Islet precursor cell (in vitro differentiated cells): Measurements from ENCODE around the gene ZBTB38.
A peak's percentile ranks its signal among the peaks of the same experiment; 100 is the strongest.

Experiments used
- DNase-seq: peaks from one replicate; pipeline ENCODE4 v3.0.0-alpha.2; 2018

Gene ZBTB38

GRCh38 chr3:141406265-141406664 lies 38.0 kb downstream of the ZBTB38 start:
- no peak for DNase-seq

DNA sequence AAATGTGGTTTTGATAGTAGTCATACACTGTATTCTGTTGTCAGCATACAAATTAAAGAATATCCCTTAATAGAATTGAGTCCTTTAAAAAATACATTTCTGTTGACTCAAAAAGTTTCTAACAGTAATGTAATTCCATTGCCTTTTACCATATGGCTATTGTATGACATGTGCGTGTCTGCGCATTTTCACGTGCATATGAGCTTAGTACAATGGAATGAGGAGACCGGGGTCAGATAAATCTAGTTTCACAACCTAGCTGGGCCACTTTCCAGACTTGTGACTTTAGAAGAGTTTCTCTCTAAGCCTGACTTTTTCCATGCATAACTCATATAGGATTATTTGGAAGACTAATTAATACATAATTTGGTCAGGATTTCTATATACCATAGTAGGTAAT lies 38.7 kb downstream of the ZBTB38 start:
- DNase-seq: no peak

DNA sequence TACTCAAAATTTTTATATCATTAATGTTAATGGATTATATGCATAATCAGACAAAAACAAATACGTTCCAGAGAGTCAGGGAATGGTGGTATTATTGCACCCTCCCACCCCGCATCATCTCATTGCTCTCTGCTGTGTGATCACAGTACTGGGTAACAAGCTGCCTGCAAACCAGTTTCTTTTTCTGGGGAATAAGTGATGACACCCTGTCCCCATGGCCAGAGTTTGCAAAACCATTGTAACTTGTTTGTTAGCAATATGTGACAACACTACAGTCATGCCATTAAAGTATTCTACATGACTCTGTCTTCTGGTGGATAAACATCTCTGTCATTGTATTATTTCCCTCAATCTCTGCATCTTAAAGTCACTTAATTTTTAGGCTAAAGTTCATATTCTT lies 39.5 kb downstream of the ZBTB38 start:
- DNase-seq: no peak

DNA sequence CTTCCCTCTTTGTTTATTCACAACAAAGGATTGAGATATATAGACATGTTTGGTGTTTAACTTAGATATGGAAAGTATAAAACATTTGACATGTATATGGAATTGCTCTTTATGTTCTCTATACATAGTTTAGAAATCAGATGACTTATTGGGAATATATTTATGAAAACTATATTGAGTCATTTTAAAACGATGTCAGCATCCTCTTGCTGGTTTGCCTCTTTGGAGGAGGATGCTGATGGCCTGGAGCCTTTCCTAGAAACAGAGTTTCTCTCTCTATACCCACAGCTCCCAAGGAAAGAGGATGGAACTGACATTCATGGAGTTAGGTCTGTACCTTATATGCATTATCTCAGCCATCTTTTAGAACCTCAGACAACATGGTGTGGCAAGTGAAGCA lies 40.3 kb downstream of the ZBTB38 start:
- DNase-seq: no peak

DNA sequence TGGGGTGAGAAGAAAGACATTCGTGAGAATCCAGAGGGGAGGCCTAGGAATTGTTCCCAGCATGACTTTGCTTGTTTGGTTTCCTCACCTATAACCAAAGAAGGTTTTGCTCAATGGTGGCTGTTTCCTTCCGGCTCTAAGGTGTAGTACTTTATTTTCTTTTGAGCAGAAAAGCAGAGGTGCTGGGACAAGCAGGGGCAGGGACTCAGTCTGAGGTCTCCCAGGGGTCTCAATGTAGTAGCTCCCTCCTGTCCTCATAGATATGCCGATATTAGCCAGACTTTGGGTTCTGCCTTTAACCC lies 41.6 kb downstream of the ZBTB38 start:
- no peak for DNase-seq

DNA sequence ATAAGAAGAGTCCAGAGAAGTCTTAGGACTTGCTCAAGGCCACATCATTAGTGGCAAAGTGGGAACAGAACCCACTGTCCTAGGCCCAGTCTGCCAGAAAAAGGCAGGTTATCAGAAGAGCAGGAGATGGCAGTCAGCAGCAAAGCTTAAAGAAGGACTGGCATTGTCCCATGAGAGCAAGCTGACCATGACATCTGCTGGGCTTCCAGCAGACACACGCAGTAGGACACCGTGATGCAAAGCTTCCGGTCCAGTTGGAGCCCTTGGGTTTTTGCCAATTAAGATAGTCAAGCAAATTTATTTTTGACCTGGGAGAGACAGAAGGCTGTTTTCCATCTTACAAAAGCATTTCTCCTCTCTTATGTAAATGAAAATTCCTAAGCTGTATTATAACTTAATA lies 42.1 kb downstream of the ZBTB38 start:
- DNase-seq: no peak

GRCh38 chr3:141410846-141411245 lies 42.5 kb downstream of the ZBTB38 start:
- no peak for DNase-seq

GRCh38 chr3:141411251-141411771 lies 43.0 kb downstream of the ZBTB38 start:
- DNase-seq: no peak

GRCh38 chr3:141412087-141412935 lies 44.0 kb downstream of the ZBTB38 start:
- no peak for DNase-seq

DNA sequence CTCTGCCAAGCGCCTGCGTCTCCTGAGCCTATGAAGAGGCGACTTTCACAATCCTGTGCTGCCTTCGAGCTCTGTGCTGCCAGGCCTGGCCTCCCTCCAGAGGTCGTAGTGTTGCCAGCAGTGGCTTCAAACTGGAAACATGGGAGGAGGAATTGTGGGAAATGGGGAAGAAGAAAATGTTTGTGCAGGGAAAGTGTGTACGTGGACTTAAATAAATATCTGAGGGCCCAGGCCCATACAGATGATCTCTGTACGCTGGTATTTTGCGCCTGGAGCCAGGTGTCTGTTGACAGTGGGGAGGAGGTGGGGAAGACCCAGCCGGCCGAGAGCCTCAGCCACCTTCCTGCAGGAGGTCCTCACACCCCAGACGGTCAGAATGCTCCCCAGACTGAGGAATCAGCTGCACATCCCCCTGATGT lies 44.6 kb downstream of the ZBTB38 start:
- DNase-seq: no peak

- peak; percentile 3 for DNase-seq
These were observed 45.1 kb downstream of the ZBTB38 start for GRCh38 chr3:141413391-141413790.

GRCh38 chr3:141413801-141414689 lies 45.7 kb downstream of the ZBTB38 start:
- peak; percentile 28 for DNase-seq

GRCh38 chr3:141414800-141415462 lies 46.6 kb downstream of the ZBTB38 start:
- DNase-seq: no peak

- peak; percentile 0 for DNase-seq
These were observed 47.6 kb downstream of the ZBTB38 start for GRCh38 chr3:141415953-141416352.
